GM12874 (cell line): Measurements from ENCODE around the gene RAPGEF5.

Experiments used
- TF ChIP-seq, protein P1 (sequence below): IDR thresholded peaks from 2 replicates; pipeline ENCODE4 v1.5.1; 2011; ENCODE audit warnings: low read depth, mild to moderate bottlenecking, control low read depth, low read length, moderate library complexity; ENCODE audit not compliant: insufficient read depth

The RAPGEF5 gene

DNA sequence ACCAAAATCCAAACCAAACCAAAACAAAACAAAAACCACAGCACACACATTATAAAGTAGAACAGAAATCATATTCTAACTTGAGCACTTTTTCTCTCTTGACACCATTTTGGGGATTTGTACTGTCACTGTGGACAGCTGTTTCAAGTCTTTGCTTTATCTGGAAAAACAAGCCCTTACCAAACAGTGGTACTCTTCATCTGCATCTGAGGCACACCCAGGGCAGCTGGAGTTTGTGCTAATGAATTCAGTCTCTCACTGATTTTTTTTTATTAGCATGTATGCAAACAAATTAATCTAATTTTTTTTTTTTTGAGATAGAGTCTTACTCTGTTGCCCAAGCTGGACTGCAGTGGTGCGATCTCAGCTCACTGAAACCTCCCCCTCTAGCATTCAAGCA, 171.4 kb downstream of the RAPGEF5 start:
- TF ChIP-seq, protein P1, sequence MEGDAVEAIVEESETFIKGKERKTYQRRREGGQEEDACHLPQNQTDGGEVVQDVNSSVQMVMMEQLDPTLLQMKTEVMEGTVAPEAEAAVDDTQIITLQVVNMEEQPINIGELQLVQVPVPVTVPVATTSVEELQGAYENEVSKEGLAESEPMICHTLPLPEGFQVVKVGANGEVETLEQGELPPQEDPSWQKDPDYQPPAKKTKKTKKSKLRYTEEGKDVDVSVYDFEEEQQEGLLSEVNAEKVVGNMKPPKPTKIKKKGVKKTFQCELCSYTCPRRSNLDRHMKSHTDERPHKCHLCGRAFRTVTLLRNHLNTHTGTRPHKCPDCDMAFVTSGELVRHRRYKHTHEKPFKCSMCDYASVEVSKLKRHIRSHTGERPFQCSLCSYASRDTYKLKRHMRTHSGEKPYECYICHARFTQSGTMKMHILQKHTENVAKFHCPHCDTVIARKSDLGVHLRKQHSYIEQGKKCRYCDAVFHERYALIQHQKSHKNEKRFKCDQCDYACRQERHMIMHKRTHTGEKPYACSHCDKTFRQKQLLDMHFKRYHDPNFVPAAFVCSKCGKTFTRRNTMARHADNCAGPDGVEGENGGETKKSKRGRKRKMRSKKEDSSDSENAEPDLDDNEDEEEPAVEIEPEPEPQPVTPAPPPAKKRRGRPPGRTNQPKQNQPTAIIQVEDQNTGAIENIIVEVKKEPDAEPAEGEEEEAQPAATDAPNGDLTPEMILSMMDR, result no peak

DNA sequence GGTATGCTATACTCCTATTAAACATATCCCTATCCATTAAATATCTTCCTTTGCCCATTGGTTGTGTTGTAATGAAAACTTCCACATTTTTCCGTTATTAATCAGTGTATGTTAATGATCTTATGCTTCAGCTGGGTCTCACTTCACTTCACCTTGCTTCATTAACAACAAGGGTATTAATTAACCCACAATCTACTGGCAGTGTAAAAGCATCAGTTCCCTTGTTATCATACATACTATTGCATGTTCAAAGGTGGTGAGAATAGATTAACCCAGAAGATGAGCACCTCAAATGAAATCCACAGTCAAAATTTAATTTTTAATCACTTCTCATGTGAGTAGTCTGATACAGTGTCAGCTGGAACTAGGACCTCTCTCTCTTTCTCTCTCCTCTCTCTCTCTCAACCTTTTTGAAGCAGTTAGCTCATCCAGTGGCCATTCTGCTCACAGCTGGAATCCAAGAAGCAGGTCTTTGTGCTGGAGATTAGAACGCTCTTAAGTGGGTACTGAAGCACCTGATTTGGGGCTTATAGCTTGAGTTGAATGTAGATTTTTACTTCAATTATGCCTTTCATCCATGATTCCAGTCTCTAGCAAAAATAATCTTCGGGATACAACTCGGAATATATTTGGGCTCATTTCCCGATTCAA, 172.3 kb downstream of the RAPGEF5 start:
- TF ChIP-seq, protein P1, result no peak

- TF ChIP-seq, protein P1, result no peak
Observed at GRCh38 chr7:22183522-22184280, 173.3 kb downstream of the RAPGEF5 start.

DNA sequence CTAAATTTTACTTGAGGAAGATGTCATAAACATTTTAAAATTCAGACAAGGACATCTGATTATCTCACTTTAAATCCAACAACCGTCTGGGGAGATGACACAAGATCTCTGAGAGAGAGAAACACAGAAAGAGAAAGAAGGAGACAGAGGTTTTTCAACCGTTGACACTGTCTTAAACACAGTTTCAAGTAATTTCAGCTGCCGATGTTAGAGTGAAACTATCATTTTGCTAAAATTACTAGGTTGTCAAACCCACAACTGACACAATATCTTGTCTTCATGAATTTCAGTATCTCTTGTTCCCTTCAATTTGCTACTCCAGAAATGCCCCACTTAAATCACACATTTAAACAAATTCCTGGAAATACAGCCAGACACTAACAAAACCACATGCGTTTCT, 174.8 kb downstream of the RAPGEF5 start:
- TF ChIP-seq, protein P1, result no peak

DNA sequence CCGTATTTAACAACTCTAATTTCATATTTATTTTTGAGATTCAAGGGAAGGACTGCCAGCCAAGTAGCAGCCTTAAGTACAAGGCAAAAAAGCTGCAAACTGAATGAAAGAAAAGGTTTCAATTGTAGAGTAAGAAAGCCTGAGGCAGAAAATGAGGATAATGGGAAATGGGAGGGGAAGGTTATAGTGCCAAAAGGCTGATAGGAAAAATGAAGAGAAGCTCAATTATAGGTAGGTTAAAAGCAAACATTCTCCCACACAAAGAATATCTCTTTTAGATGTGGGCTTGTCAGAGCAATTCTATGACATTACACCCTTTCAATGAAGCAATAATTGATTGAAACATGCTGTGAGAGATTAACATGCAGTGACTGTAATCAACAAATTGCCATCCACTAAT, 175.3 kb downstream of the RAPGEF5 start:
- TF ChIP-seq, protein P1, result no peak

- TF ChIP-seq, protein P1, result no peak
Observed at GRCh38 chr7:22179442-22179879, 177.5 kb downstream of the RAPGEF5 start.

DNA sequence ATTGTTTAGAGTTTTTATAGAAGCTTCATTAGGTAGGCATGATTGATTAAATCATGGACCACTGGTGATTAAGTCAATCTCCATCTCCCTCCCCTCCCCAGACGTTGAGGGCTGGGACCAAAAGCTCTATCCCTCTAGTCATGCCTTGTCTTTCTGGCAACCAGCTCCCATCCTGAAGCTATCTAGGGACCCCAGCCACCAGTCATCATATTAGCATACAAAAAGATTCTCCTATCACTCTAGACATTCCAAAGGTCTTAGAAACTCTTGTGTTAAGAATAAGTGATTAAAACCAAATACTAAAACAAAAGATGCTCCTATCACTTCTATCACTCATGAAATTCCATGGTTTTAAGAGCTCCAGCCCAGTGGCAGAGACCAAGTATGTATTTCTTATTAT, 178.2 kb downstream of the RAPGEF5 start:
- TF ChIP-seq, protein P1, result no peak
